ENCODE measurements around the gene SLC35D3. TPM values are rescaled to one million over a fixed set of nuclear protein-coding genes. Genes with fewer than 3 reads are reported as not detected.
"Not testable (repeated sequence)": the region's sequence is repeated elsewhere in the genome, so short reads cannot be mapped to it uniquely, and the experiment has no call there.

SLC35D3 gene
- total and polyA plus RNA-seq, 7 donors: 0.16 to 1.4 (median 0.95) TPM; not detected in 2

DNA sequence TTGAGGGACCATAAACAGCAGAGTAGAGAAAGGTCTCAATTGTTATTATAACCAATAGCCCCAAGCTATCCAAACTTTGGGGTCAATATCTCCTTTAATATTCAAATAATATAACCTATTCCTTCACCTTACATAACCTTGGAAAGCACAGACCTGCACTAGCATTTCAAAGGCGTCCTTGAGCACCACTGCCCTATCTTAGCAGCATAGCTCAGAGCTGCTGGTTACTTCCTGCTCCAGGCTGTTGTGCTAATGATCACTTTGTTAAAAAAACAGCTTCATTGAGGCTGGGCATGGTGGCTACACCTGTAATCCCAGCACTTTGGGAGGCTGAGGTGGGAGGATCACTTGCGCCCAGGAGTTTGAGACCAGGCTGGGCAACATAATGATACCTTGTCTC is 10.5 kb downstream of the SLC35D3 start:
- TF ChIP-seq POLR2AphosphoS5 (IDR thresholded peaks at IDR 0.05) (no peak), CTCF (IDR thresholded peaks at IDR 0.05) (no peak), POLR2A (IDR thresholded peaks at IDR 0.05) (no peak), EP300 (IDR thresholded peaks at IDR 0.05) (no peak)
- intact Hi-C loops (cut with DNase I): no loop called here
- Histone ChIP-seq H3K4me3 (no peak overlapping the region), H3K4me1 (no peaks in the 10 kb centered on the region), H3K9me3 (no peaks in the 10 kb centered on the region), H3K27me3 (no peaks in the 10 kb centered on the region), H3K36me3 (no peaks in the 10 kb centered on the region), H3K27ac (no peak overlapping the region)
- WGBS, 2 donors: 92 to 94% methylated on average over 2 of the region's 2 CpGs
- DNase-seq: no peak

DNA sequence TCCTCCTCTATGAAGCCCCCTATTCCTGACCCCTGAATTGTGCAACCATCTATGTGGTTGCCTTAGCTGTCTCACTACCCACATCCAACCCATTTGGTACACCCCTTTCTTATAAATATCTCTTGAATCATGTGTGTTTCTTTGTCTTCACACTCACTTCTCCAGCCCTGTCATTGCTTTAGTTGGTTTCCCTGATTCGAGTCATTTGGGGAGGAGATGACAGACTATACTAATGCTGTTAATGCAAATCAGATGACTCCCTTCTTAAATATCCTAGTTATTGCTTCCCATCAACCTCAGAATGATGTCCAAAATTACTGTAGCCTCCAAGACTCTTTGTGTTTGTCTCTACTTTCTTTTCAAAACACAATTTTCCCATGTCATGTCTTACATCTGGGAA is 23.0 kb downstream of the SLC35D3 start:
- intact Hi-C loops (cut with DNase I): no loop called here
- Histone ChIP-seq H3K36me3 (no peaks in the 10 kb centered on the region), H3K27ac (no peak overlapping the region), H3K9me3 (no peaks in the 10 kb centered on the region), H3K27me3 (no peaks in the 10 kb centered on the region), H3K4me3 (no peak overlapping the region), H3K4me1 (no peaks in the 10 kb centered on the region)
- no peak for DNase-seq
- WGBS, 2 donors: 75 to 82% methylated on average over 1 of the region's 1 CpG
- TF ChIP-seq EP300 (IDR thresholded peaks at IDR 0.05) (no peak), CTCF (IDR thresholded peaks at IDR 0.05) (no peak), POLR2A (IDR thresholded peaks at IDR 0.05) (no peak)

DNA sequence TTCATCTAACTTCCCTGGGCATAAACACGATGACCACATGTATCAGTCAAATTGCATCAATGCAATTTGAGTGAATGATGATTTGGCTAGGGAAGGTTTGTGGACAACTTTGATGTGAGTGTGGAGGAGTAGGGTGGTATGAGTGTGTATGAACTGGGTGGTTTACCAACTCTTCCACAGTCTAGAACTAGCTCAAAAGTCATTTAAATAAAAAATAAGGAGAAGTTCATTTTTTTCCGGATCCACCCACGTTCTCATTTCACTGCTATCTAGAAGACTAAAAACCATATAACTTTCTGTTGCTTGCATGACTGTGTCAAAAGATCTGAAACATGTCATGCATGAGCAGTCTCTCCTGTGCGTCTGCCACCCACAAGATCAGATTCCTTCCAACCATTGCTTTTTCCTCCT is 23.6 kb downstream of the SLC35D3 start:
- Histone ChIP-seq H3K27ac (no peak overlapping the region), H3K36me3 (no peaks in the 10 kb centered on the region), H3K9me3 (no peaks in the 10 kb centered on the region), H3K4me1 (no peaks in the 10 kb centered on the region), H3K27me3 (no peaks in the 10 kb centered on the region), H3K4me3 (no peak overlapping the region)
- WGBS, 2 donors: 82 to 88% methylated on average over 4 of the region's 4 CpGs
- no peak for DNase-seq
- intact Hi-C loops (cut with DNase I): no loop called here
- TF ChIP-seq POLR2AphosphoS5 (IDR thresholded peaks at IDR 0.05) (no peak), EP300 (IDR thresholded peaks at IDR 0.05) (no peak), POLR2A (IDR thresholded peaks at IDR 0.05) (no peak), CTCF (IDR thresholded peaks at IDR 0.05) (no peak)

DNA sequence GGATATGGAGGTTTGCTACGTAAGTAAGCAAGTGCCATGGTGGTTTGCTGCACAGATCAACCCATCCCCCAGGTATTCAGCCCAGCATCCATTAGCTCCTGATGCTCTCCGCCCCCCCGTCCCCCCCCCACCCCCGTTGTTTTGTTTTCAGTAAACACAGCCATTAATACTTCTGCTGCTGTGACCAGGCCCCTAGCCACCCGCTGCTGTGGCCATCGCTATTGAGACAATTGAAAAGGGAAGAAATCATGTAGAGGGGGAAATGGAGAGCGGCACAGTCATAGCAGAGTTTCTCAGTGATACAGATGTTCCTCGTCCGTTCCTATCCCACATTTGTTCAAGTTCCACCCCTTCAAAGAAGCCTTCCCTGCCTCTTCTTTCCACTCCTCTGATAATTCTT is 24.9 kb downstream of the SLC35D3 start:
- Histone ChIP-seq H3K36me3 (no peaks in the 10 kb centered on the region), H3K4me1 (no peaks in the 10 kb centered on the region), H3K27ac (no peak overlapping the region), H3K27me3 (no peaks in the 10 kb centered on the region), H3K4me3 (no peak overlapping the region), H3K9me3 (no peaks in the 10 kb centered on the region)
- 71 to 83% methylated on average over 9 of the region's 9 CpGs for WGBS, 2 donors
- no peak for TF ChIP-seq EP300 (IDR thresholded peaks at IDR 0.05)
- TF ChIP-seq CTCF (IDR thresholded peaks at IDR 0.05): no peak
- TF ChIP-seq POLR2A (IDR thresholded peaks at IDR 0.05): no peak
- TF ChIP-seq POLR2AphosphoS5 (IDR thresholded peaks at IDR 0.05): no peak
- intact Hi-C loops (cut with DNase I): no loop called here
- DNase-seq: no peak

GRCh38 chr6:136949957-136950356 is 27.9 kb downstream of the SLC35D3 start:
- H3K27me3 ChIP-seq; H3K9me3 ChIP-seq; DNase-seq; H3K4me3 ChIP-seq; H3K27ac ChIP-seq; intact Hi-C loops (cut with DNase I); H3K36me3 ChIP-seq; H3K4me1 ChIP-seq: not testable (repeated sequence)
- WGBS, 2 donors: 95% methylated on average over 3 of the region's 3 CpGs

All from sigmoid colon (tissue), 7 donors.